ENCODE data around the gene HCLS1. TPM values are rescaled to one million over a fixed set of nuclear protein-coding genes. Genes with fewer than 3 reads are reported as not detected.
A peak's percentile ranks its signal among the peaks of the same experiment; 100 is the strongest.

HCLS1 gene
- total and polyA plus RNA-seq, 9 of the 15 experiments (the other 6 are each of a cell fraction or from before 2014, with no cell fraction given), result 4.8 to 34.1 (median 22.0) TPM

DNA sequence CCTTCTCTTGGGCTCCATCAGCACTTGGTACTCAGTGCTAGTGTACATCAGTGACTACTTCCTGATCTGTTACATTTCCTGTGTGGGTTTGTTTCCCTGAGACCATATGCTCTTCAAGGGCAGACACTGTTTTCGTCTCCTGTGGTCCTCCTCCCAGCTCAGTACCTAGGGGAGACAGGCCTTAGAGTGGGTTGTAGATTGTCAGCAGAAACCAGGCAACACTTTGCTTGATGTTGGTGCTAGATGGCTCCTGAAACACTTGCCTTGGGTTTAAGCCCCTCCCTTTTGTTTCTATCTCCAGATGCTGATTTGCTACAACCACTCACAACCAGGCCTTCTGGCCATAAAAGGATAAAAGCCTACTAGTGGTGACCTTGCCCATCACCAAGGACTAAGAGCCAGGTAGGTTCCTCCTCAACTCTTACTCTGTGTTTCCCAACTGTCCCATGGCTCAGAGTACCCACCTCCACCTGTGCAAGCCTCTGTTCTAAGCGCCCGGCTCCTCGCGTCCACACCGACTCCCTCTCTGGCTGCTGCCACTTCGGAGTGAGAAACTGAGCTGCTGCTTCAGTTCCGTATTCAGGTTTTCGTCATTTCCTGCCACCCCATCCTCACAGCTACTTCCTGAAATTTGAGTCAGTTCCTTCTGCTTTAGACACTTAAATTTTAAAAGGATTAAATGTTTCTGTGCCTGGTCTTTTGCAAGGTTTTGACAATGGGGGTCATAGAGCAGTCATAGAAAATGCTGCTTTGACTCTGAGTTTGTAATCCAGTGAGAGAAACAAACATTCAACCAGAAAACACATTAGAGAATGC lies at the start of gene HCLS1 (continued):
- TF ChIP-seq, protein P1, sequence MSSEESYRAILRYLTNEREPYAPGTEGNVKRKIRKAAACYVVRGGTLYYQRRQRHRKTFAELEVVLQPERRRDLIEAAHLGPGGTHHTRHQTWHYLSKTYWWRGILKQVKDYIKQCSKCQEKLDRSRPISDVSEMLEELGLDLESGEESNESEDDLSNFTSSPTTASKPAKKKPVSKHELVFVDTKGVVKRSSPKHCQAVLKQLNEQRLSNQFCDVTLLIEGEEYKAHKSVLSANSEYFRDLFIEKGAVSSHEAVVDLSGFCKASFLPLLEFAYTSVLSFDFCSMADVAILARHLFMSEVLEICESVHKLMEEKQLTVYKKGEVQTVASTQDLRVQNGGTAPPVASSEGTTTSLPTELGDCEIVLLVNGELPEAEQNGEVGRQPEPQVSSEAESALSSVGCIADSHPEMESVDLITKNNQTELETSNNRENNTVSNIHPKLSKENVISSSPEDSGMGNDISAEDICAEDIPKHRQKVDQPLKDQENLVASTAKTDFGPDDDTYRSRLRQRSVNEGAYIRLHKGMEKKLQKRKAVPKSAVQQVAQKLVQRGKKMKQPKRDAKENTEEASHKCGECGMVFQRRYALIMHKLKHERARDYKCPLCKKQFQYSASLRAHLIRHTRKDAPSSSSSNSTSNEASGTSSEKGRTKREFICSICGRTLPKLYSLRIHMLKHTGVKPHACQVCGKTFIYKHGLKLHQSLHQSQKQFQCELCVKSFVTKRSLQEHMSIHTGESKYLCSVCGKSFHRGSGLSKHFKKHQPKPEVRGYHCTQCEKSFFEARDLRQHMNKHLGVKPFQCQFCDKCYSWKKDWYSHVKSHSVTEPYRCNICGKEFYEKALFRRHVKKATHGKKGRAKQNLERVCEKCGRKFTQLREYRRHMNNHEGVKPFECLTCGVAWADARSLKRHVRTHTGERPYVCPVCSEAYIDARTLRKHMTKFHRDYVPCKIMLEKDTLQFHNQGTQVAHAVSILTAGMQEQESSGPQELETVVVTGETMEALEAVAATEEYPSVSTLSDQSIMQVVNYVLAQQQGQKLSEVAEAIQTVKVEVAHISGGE (CRISPR knock-in tag; IDR thresholded peaks at IDR 0.05), result peak in 1 of 3 experiments; percentile 39; a peak in 1 of 6 replicates
- TF ChIP-seq SP2 (IDR thresholded peaks at IDR 0.05; ENCODE audit: extremely low read depth, low read depth, low read length, poor library complexity, severe bottlenecking) (no peak), MYNN (IDR thresholded peaks at IDR 0.05) (no peak), MYNN (CRISPR knock-in tag; IDR thresholded peaks at IDR 0.05) (no peak), KAT2B (IDR thresholded peaks at IDR 0.05; ENCODE audit: low read depth, low read length) (no peak), PYGO2 (tag; IDR thresholded peaks at IDR 0.05) (no peak), KLF16 (IDR thresholded peaks at IDR 0.05) (no peak), NR2C2 (CRISPR knock-in tag; IDR thresholded peaks at IDR 0.05) (no peak), NR2C2 (tag; IDR thresholded peaks at IDR 0.05) (peak; percentile 36; the same call in 1 of the 2 replicates), ZNF561 (CRISPR knock-in tag; conservative IDR thresholded peaks at IDR 0.05) (no peak)
- TF ChIP-seq, protein P2, sequence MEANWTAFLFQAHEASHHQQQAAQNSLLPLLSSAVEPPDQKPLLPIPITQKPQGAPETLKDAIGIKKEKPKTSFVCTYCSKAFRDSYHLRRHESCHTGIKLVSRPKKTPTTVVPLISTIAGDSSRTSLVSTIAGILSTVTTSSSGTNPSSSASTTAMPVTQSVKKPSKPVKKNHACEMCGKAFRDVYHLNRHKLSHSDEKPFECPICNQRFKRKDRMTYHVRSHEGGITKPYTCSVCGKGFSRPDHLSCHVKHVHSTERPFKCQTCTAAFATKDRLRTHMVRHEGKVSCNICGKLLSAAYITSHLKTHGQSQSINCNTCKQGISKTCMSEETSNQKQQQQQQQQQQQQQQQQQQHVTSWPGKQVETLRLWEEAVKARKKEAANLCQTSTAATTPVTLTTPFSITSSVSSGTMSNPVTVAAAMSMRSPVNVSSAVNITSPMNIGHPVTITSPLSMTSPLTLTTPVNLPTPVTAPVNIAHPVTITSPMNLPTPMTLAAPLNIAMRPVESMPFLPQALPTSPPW (CRISPR knock-in tag; IDR thresholded peaks at IDR 0.05), result peak; percentile 32; the same call in 1 of the 2 replicates
- TF ChIP-seq, protein P3, sequence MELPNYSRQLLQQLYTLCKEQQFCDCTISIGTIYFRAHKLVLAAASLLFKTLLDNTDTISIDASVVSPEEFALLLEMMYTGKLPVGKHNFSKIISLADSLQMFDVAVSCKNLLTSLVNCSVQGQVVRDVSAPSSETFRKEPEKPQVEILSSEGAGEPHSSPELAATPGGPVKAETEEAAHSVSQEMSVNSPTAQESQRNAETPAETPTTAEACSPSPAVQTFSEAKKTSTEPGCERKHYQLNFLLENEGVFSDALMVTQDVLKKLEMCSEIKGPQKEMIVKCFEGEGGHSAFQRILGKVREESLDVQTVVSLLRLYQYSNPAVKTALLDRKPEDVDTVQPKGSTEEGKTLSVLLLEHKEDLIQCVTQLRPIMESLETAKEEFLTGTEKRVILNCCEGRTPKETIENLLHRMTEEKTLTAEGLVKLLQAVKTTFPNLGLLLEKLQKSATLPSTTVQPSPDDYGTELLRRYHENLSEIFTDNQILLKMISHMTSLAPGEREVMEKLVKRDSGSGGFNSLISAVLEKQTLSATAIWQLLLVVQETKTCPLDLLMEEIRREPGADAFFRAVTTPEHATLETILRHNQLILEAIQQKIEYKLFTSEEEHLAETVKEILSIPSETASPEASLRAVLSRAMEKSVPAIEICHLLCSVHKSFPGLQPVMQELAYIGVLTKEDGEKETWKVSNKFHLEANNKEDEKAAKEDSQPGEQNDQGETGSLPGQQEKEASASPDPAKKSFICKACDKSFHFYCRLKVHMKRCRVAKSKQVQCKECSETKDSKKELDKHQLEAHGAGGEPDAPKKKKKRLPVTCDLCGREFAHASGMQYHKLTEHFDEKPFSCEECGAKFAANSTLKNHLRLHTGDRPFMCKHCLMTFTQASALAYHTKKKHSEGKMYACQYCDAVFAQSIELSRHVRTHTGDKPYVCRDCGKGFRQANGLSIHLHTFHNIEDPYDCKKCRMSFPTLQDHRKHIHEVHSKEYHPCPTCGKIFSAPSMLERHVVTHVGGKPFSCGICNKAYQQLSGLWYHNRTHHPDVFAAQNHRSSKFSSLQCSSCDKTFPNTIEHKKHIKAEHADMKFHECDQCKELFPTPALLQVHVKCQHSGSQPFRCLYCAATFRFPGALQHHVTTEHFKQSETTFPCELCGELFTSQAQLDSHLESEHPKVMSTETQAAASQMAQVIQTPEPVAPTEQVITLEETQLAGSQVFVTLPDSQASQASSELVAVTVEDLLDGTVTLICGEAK (IDR thresholded peaks at IDR 0.05), result peak; percentile 75
- TF ChIP-seq, protein P3 (CRISPR knock-in tag; IDR thresholded peaks at IDR 0.05), result no peak
